Gastroesophageal sphincter (tissue), 4 donors: Measurements from ENCODE around the gene VWA8. TPM values are rescaled to one million over a fixed set of nuclear protein-coding genes. Genes with fewer than 3 reads are reported as not detected.
"Not testable (repeated sequence)": the region's sequence is repeated elsewhere in the genome, so short reads cannot be mapped to it uniquely, and the experiment has no call there.

Source experiments
- ATAC-seq: fragments of 150-250 bp; one replicate; pipeline ENCODE4 v1.9.1; 2016; ENCODE audit warnings: mild to moderate bottlenecking, moderate library complexity
- H3K27ac ChIP-seq, 4 donors: fragments of 200-600 bp; sonication (generic) in 3 of 4; 1 replicate in 3 of 4; 2 replicates in 1 of 4; pipeline ENCODE4 v1.5.1; 2016 to 2019
- H3K27me3 ChIP-seq: fragments of 200-600 bp; sonication (generic); one replicate; pipeline ENCODE4 v1.5.1; 2019
- H3K36me3 ChIP-seq, 2 donors: fragments of 200-600 bp; sonication (generic); one replicate each; pipeline ENCODE4 v1.5.1; 2019; ENCODE audit warnings: control low read depth in 1 of 2
- H3K4me1 ChIP-seq, 3 donors: fragments of 200-600 bp; sonication (generic); 1 replicate in 2 of 3; 2 replicates in 1 of 3; pipeline ENCODE4 v1.5.1; 2016 to 2019; ENCODE audit warnings: control low read depth in 2 of 3
- H3K4me3 ChIP-seq, 2 donors: fragments of 200-600 bp; sonication (generic); one replicate each; pipeline ENCODE4 v1.5.1; 2019; ENCODE audit warnings: mild to moderate bottlenecking in 1 of 2, moderate library complexity in 1 of 2
- H3K9me3 ChIP-seq, 3 donors: fragments of 200-600 bp; sonication (generic); one replicate each; pipeline ENCODE4 v1.5.1; 2017 to 2019; ENCODE audit warnings: control low read depth in 2 of 3
- CTCF ChIP-seq, 4 experiments: fragments of 200-600 bp in 2 of 4; fragments of 450-650 bp in 2 of 4; sonication (generic) in 1 of 4; IDR thresholded peaks; one replicate each; pipeline ENCODE4 v1.5.1; 2017 to 2019; ENCODE audit warnings: antibody characterized with exemption in 4 of 4, mild to moderate bottlenecking in 2 of 4, moderate library complexity in 2 of 4
- EP300 ChIP-seq: sonication (generic); formaldehyde crosslinking; IDR thresholded peaks from one replicate; pipeline ENCODE4 v1.6.1; 2017; ENCODE audit warnings: antibody characterized with exemption, mild to moderate bottlenecking
- POLR2A ChIP-seq, 2 donors: fragments of 450-650 bp; IDR thresholded peaks; one replicate each; pipeline ENCODE4 v1.6.1; 2017; ENCODE audit warnings: antibody characterized with exemption in 2 of 2, mild to moderate bottlenecking in 2 of 2, moderate library complexity in 1 of 2
- POLR2AphosphoS5 ChIP-seq: sonication (generic); formaldehyde crosslinking; IDR thresholded peaks from one replicate; pipeline ENCODE4 v1.6.1; 2017; ENCODE audit warnings: antibody characterized with exemption
- whole genome bisulfite sequencing, 2 donors: methylation state at CpG; one replicate each; pipeline ENCODE4 v1.1.5; 2018; ENCODE audit warnings: low coverage in 1 of 2; 5-methylcytosine and 5-hydroxymethylcytosine counted together
- total RNA-seq, 4 donors: library from RNA; depleted of rRNA; stranded (reverse); fragments of >200 nt; gene quantifications; one replicate each; pipeline ENCODE4 v1.1.0, GENCODE V29; 2016

VWA8 gene
- total RNA-seq, 4 donors from 2014 or later: 20.3 to 34.7 (median 23.9) TPM

GRCh38 chr13:41543664-41544300 is 417.1 kb downstream of the VWA8 start:
- WGBS, 2 donors: 85 to 92% methylated on average over 2 to 5 of the region's 7 CpGs
- no peak for ATAC-seq
- no peak for TF ChIP-seq EP300
- TF ChIP-seq POLR2AphosphoS5: no peak
- no peak for TF ChIP-seq CTCF (IDR thresholded peaks at IDR 0.05)
- TF ChIP-seq POLR2A (IDR thresholded peaks at IDR 0.05): no peak
- no peaks in the 10 kb centered on the region for H3K36me3 ChIP-seq
- peaks cover 0 to 4% (median 0%) of the 10 kb centered on the region in 3 donors for H3K9me3 ChIP-seq
- H3K4me1 ChIP-seq: peaks cover 0 to 19% (median 6%) of the 10 kb centered on the region in 3 donors
- no peaks in the 10 kb centered on the region for H3K27me3 ChIP-seq
- H3K27ac ChIP-seq: no peak overlapping the region
- no peak overlapping the region for H3K4me3 ChIP-seq

- H3K27ac ChIP-seq, ATAC-seq, H3K9me3 ChIP-seq, H3K27me3 ChIP-seq, H3K4me3 ChIP-seq, H3K36me3 ChIP-seq: not testable (repeated sequence)
- WGBS, 2 donors: 87 to 95% methylated on average over 3 of the region's 3 CpGs
- H3K4me1 ChIP-seq: peaks cover 0 to 12% (median 6%) of the 10 kb centered on the region in 3 donors
These were observed 418.1 kb downstream of the VWA8 start for GRCh38 chr13:41542799-41543198.

GRCh38 chr13:41542281-41542680 is 418.6 kb downstream of the VWA8 start:
- Histone ChIP-seq H3K4me1 (peaks cover 0 to 7% (median 5%) of the 10 kb centered on the region in 3 donors), H3K9me3 (peaks cover 0 to 4% (median 0%) of the 10 kb centered on the region in 3 donors), H3K4me3 (no peak overlapping the region), H3K36me3 (no peaks in the 10 kb centered on the region), H3K27ac (no peak overlapping the region), H3K27me3 (no peaks in the 10 kb centered on the region)
- ATAC-seq: no peak
- WGBS, 2 donors: 100% methylated on average over 3 of the region's 10 CpGs; no CpG with 5 or more reads in 1 of the 2 donors
- TF ChIP-seq POLR2AphosphoS5: no peak
- no peak for TF ChIP-seq CTCF (IDR thresholded peaks at IDR 0.05)
- TF ChIP-seq EP300: no peak
- TF ChIP-seq POLR2A (IDR thresholded peaks at IDR 0.05): no peak

GRCh38 chr13:41541142-41541938 is 419.6 kb downstream of the VWA8 start:
- H3K9me3 ChIP-seq: peaks cover 0 to 4% (median 0%) of the 10 kb centered on the region in 3 donors
- ATAC-seq: no peak
- H3K27me3 ChIP-seq: no peaks in the 10 kb centered on the region
- no peak for TF ChIP-seq EP300
- TF ChIP-seq CTCF (IDR thresholded peaks at IDR 0.05): no peak
- no peak for TF ChIP-seq POLR2AphosphoS5
- TF ChIP-seq POLR2A (IDR thresholded peaks at IDR 0.05): no peak
- no peak overlapping the region for H3K4me3 ChIP-seq
- H3K27ac ChIP-seq: no peak overlapping the region
- no peaks in the 10 kb centered on the region for H3K4me1 ChIP-seq
- 68 to 81% methylated on average over 8 to 9 of the region's 9 CpGs for WGBS, 2 donors
- H3K36me3 ChIP-seq: no peaks in the 10 kb centered on the region

GRCh38 chr13:41540240-41540639 is 420.7 kb downstream of the VWA8 start:
- H3K9me3 ChIP-seq, H3K27me3 ChIP-seq, H3K4me1 ChIP-seq, H3K27ac ChIP-seq, ATAC-seq, H3K36me3 ChIP-seq, H3K4me3 ChIP-seq: not testable (repeated sequence)
- WGBS, 2 donors: 72 to 75% methylated on average over 6 to 11 of the region's 13 CpGs
